ENCODE measurements around the gene LGALS3BP. TPM values are rescaled to one million over a fixed set of nuclear protein-coding genes. Genes with fewer than 3 reads are reported as not detected.

LGALS3BP gene
- total and polyA plus RNA-seq, 2 of the 8 experiments (the other 6 are each of a cell fraction or from before 2014, with no cell fraction given), result 56.1 to 61.6 TPM

- no peak for DNase-seq (ENCODE audit: low read depth in 1 of 2, low spot score in 2 of 2)
- H2BK120ac ChIP-seq (replicated peaks; ENCODE audit: low read depth, low read length), result no peak overlapping the region
- H3K56ac ChIP-seq (replicated peaks; ENCODE audit: insufficient read length, low read depth, low read length), result no peak overlapping the region
- H2BK15ac ChIP-seq (ENCODE audit: low read length), result peak overlapping the region; percentile 72; the same call in 1 of the 2 replicates
- H3K4ac ChIP-seq (replicated peaks; ENCODE audit: insufficient read length, low read depth, low read length), result no peak overlapping the region
- no peak overlapping the region for H3K27ac ChIP-seq (ENCODE audit: low read depth, low read length)
- no peak overlapping the region for H2BK5ac ChIP-seq (ENCODE audit: low read depth, low read length)
- no peak overlapping the region for H3K9ac ChIP-seq (replicated peaks in 1 of 4; ENCODE audit: extremely low read depth in 1 of 4, low read depth in 3 of 4, low read length in 3 of 4)
- 85% methylated on average over 10 of the region's 10 CpGs; no CpG with 5 or more reads in 1 of the 2 experiments for WGBS, 2 experiments (ENCODE audit: extremely low coverage in 1 of 2, insufficient coverage in 1 of 2, insufficient read length in 1 of 2, insufficient replicate concordance in 2 of 2, low coverage in 1 of 2, low lambda C conversion rate in 2 of 2, missing lambda C conversion rate in 1 of 2)
- TF ChIP-seq CBX5 (IDR thresholded peaks at IDR 0.05; ENCODE audit: low read depth, low read length) (no peak), HDAC6 (IDR thresholded peaks at IDR 0.05; ENCODE audit: low read depth, low read length) (no peak), RFX5 (IDR thresholded peaks at IDR 0.05; ENCODE audit: borderline replicate concordance, low read depth, low read length) (no peak), PHF8 (conservative IDR thresholded peaks at IDR 0.05; ENCODE audit: low read depth, low read length) (no peak), BRCA1 (IDR thresholded peaks at IDR 0.05; ENCODE audit: low read depth, low read length) (no peak), KDM4A (IDR thresholded peaks at IDR 0.05; ENCODE audit: low read depth, low read length, severe bottlenecking) (no peak), RAD21 (IDR thresholded peaks at IDR 0.05 in 1 of 2, conservative IDR thresholded peaks at IDR 0.05 in 1 of 2; ENCODE audit: low read depth in 2 of 2, low read length in 2 of 2) (no peak), BCL11A (IDR thresholded peaks at IDR 0.05; ENCODE audit: low read depth in 2 of 2, low read length in 2 of 2) (no peak)
- peaks cover 9% of the 10 kb centered on the region; the same call in 1 of the 2 replicates for H3K23me2 ChIP-seq (ENCODE audit: low read depth, low read length)
- no peak overlapping the region for H4K5ac ChIP-seq (ENCODE audit: insufficient read length, low read depth, low read length)
- H3K79me2 ChIP-seq (ENCODE audit: control insufficient read depth in 1 of 2, insufficient read depth in 2 of 2, low read length in 2 of 2), result no peaks in the 10 kb centered on the region
- no peaks in the 10 kb centered on the region for H3K9me3 ChIP-seq (ENCODE audit: insufficient read depth in 2 of 2, low read depth in 1 of 2, low read length in 1 of 2)
- H3K4me3 ChIP-seq (ENCODE audit: extremely low read depth in 1 of 4, insufficient read depth in 2 of 4, low read depth in 3 of 4, low read length in 4 of 4), result no peak overlapping the region
- ChIA-PET POLR2A (ENCODE audit: partially characterized antibody) (interaction anchor here (1.0 kb wide), 1 partner anchor 13 kb away, joined by 3 read pairs; no protein-coding TSS in a partner anchor), CTCF (ENCODE audit: partially characterized antibody) (interaction anchor here (1.1 to 6.3 kb wide), 6 partner anchors 10 to 46 kb away, joined by 3 to 55 read pairs (median 9); no protein-coding TSS in a partner anchor)
- H3K18ac ChIP-seq (ENCODE audit: extremely low read depth, low read length), result no peak overlapping the region
- H3K27me3 ChIP-seq (replicated peaks in 1 of 4; ENCODE audit: control insufficient read depth in 3 of 4, extremely low read depth in 1 of 4, insufficient read depth in 3 of 4, low read length in 3 of 4), result peaks cover 16 to 63% (median 55%) of the 10 kb centered on the region in 4 experiments
- H4K91ac ChIP-seq (replicated peaks; ENCODE audit: insufficient read length, low read length), result no peak overlapping the region
- H3K4me2 ChIP-seq (ENCODE audit: insufficient read depth in 1 of 2, low read depth in 2 of 2, low read length in 2 of 2), result no peak overlapping the region; a peak in 1 of 4 replicates
- peaks cover under 1 to 2% of the 10 kb centered on the region in 2 experiments for H4K20me1 ChIP-seq (replicated peaks in 1 of 2; ENCODE audit: control insufficient read depth in 1 of 2, insufficient read depth in 2 of 2, low read length in 2 of 2)
- H3K79me1 ChIP-seq (ENCODE audit: low read depth, low read length), result no peaks in the 10 kb centered on the region
- H3K4me1 ChIP-seq (replicated peaks in 1 of 4; ENCODE audit: control insufficient read depth in 3 of 4, insufficient read depth in 4 of 4, low read length in 3 of 4), result peaks cover 3 to 7% (median 6%) of the 10 kb centered on the region in 4 experiments; a peak in 4 of 7 replicates
- no peak overlapping the region for H2BK20ac ChIP-seq (ENCODE audit: low read length)
- no peak overlapping the region for H3K23ac ChIP-seq (ENCODE audit: insufficient read length)
- no peak overlapping the region for H3K14ac ChIP-seq (ENCODE audit: insufficient read length)
- H2AK5ac ChIP-seq (ENCODE audit: low read depth, low read length), result no peak overlapping the region
- FAIRE-seq, result no peak
- no peak overlapping the region for H2BK12ac ChIP-seq (ENCODE audit: low read depth, low read length)
- no peak overlapping the region for H2AFZ ChIP-seq (ENCODE audit: low read length)
- H3K36me3 ChIP-seq (ENCODE audit: control insufficient read depth in 2 of 4, insufficient read depth in 4 of 4, low read length in 3 of 4), result no peaks in the 10 kb centered on the region
- H4K8ac ChIP-seq (ENCODE audit: extremely low read depth, insufficient read depth, low read length), result no peak overlapping the region
Observed at GRCh38 chr17:79027274-79027924, 47.7 kb upstream of the LGALS3BP start.

All from H1 (cell line).